Measurements from ENCODE around the gene TMCC2.

GRCh38 chr1:205189131-205189530 lies 38.6 kb upstream of the TMCC2 start:
- TF ChIP-seq CTCF (IDR thresholded peaks at IDR 0.05) (no peak), POLR2A (IDR thresholded peaks at IDR 0.05) (no peak)

Data from testis (tissue), 2 donors.